Muscle of leg (tissue), 11 donors: ENCODE measurements around the gene DLX2. TPM values are rescaled to one million over a fixed set of nuclear protein-coding genes. Genes with fewer than 3 reads are reported as not detected.

Experiments used
- DNase-seq: peaks from one replicate; pipeline ENCODE4 v3.0.0; 2013
- H3K27ac ChIP-seq: one replicate; pipeline ENCODE4 v1.5.1; 2013; ENCODE audit warnings: mild to moderate bottlenecking, low read length, control low read depth
- H3K27me3 ChIP-seq: one replicate; pipeline ENCODE4 v1.6.1; 2013; ENCODE audit warnings: low read length; ENCODE audit not compliant: control insufficient read depth, insufficient read depth
- H3K36me3 ChIP-seq: one replicate; pipeline ENCODE4 v1.6.1; 2013; ENCODE audit warnings: low read length; ENCODE audit not compliant: control insufficient read depth, insufficient read depth
- H3K4me1 ChIP-seq: one replicate; pipeline ENCODE4 v1.6.1; 2013; ENCODE audit warnings: low read length; ENCODE audit not compliant: control insufficient read depth, insufficient read depth
- H3K4me3 ChIP-seq: one replicate; pipeline ENCODE4 v1.5.1; 2013; ENCODE audit warnings: low read length, control low read depth
- H3K9me3 ChIP-seq: replicated peaks from 2 replicates; pipeline ENCODE4 v1.6.1; 2013; ENCODE audit warnings: low read depth, low read length; ENCODE audit not compliant: control insufficient read depth
- WGBS: methylation state at CpG from one replicate; pipeline ENCODE4 v1.1.5; 2013; ENCODE audit warnings: missing lambda C conversion rate; ENCODE audit not compliant: insufficient coverage; 5-methylcytosine and 5-hydroxymethylcytosine counted together
- polyA plus RNA-seq, 8 donors: library from polyadenylated mRNA; unstranded; fragments of 120-200 nt; gene quantifications; one replicate each; pipeline versions ENCODE4 v1.2.1 to v1.2.3, GENCODE V29; 2013; ENCODE audit warnings: inconsistent platforms in 1 of 8, low replicate concordance in 1 of 8; ENCODE audit not compliant: insufficient read length in 8 of 8, insufficient read depth in 1 of 8
- total RNA-seq: library from RNA; stranded (reverse); fragments of 120-200 nt; gene quantifications from one replicate; pipeline ENCODE4 v1.2.4, GENCODE V29; 2013

DLX2 gene
- total and polyA plus RNA-seq, 9 donors, result 0.04 to 0.26 (median 0.11) TPM; not detected in 3

GRCh38 chr2:172052000-172052983, 50.4 kb downstream of the DLX2 start:
- Histone ChIP-seq H3K27ac (no peak overlapping the region), H3K4me1 (no peaks in the 10 kb centered on the region), H3K4me3 (no peak overlapping the region), H3K9me3 (no peaks in the 10 kb centered on the region), H3K27me3 (no peaks in the 10 kb centered on the region), H3K36me3 (no peaks in the 10 kb centered on the region)
- WGBS, result 33% methylated on average over 1 of the region's 4 CpGs
- peak; percentile 25 for DNase-seq

DNA sequence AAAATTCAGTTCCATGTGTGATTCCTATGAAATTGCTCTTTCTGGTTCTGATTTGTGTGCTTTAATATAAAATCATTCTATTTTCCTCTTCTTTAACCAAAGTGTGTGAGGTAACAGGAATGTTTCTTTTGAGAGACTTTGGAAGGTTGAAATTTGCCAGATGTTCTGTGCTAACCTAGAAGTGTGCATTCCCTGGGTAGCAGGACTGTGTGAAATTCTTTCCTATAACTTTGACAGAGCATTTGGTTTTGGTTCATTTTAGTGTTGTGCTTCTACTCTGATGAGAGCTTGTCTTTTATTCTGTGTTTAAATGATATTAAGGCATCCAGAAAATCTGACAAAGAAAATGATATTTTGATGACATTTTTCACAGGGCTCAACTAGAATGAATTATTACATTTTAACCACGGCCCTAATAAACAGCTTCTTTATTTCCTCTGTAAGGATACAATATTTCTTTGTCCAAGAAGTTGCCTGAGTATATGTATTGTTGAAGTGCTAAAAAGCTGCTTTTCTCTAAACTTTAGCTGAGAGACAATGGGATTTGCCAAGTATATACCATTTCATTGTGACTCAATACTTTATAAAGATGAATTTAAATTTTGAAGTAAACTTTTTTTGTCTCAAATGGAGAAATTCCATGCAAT, 52.1 kb downstream of the DLX2 start:
- WGBS, result no CpG with 5 or more reads among the region's 1 CpG
- Histone ChIP-seq H3K36me3 (no peaks in the 10 kb centered on the region), H3K9me3 (no peaks in the 10 kb centered on the region), H3K27ac (no peak overlapping the region), H3K4me3 (no peak overlapping the region), H3K4me1 (no peaks in the 10 kb centered on the region), H3K27me3 (no peaks in the 10 kb centered on the region)
- peak; percentile 20 for DNase-seq

- H3K36me3 ChIP-seq, result no peaks in the 10 kb centered on the region
- no CpG with 5 or more reads among the region's 2 CpGs for WGBS
- no peak for DNase-seq
- no peaks in the 10 kb centered on the region for H3K27me3 ChIP-seq
- H3K27ac ChIP-seq, result no peak overlapping the region
- no peak overlapping the region for H3K4me3 ChIP-seq
- H3K4me1 ChIP-seq, result no peaks in the 10 kb centered on the region
- H3K9me3 ChIP-seq, result no peaks in the 10 kb centered on the region
These were observed 53.1 kb downstream of the DLX2 start for GRCh38 chr2:172049567-172050120.

Other genes starting within 250 kb of the DLX2 start
- 25.6 TPM for gene SLC25A12, start 208.7 kb downstream of the DLX2 start, total RNA-seq
- 10 to 100 TPM; 20.4 to 27.7 (median 21.9) TPM for gene SLC25A12, start 208.7 kb downstream of the DLX2 start, polyA plus RNA-seq
- gene HAT1, start 180.4 kb downstream of the DLX2 start, total RNA-seq, result 28.3 TPM
- 10 to 100 TPM; 34.0 to 45.1 (median 39.7) TPM for gene HAT1, start 180.4 kb downstream of the DLX2 start, polyA plus RNA-seq
- gene METAP1D, start 102.9 kb downstream of the DLX2 start, total RNA-seq, result 8.7 TPM
- 10 to 100 TPM in 4 of 8 donors, 1 to 10 TPM in 4; 7.8 to 16.0 (median 10.2) TPM for gene METAP1D, start 102.9 kb downstream of the DLX2 start, polyA plus RNA-seq
- gene DLX1, start 17.4 kb downstream of the DLX2 start, total RNA-seq, result 0.09 TPM
- under 1 TPM; 0.11 to 0.60 (median 0.33) TPM for gene DLX1, start 17.4 kb downstream of the DLX2 start, polyA plus RNA-seq